K562 (cell line): ENCODE results near the gene TBC1D5. TPM values are rescaled to one million over a fixed set of nuclear protein-coding genes. Genes with fewer than 3 reads are reported as not detected.

ENCODE experiments used
- AFF4 ChIP-seq: sonication (generic); formaldehyde crosslinking; IDR thresholded peaks from 2 replicates; pipeline ENCODE4 v1.8.0; 2023; ENCODE audit warnings: mild to moderate bottlenecking, missing genetic modification reagents
- MEF2D ChIP-seq: conservative IDR thresholded peaks from 2 replicates; pipeline ENCODE4 v1.6.1; 2016; ENCODE audit warnings: low read depth, missing genetic modification characterization, missing compliant biosample characterization
- NFRKB ChIP-seq: fragments of 450-650 bp; IDR thresholded peaks from 2 replicates; pipeline ENCODE4 v1.6.1; 2016; ENCODE audit warnings: low read depth
- PRDM10 ChIP-seq: fragments of 450-650 bp; IDR thresholded peaks from 2 replicates; pipeline ENCODE4 v1.6.1; 2018; ENCODE audit not compliant: partially characterized antibody
- polyA plus RNA-seq, 8 experiments: library from polyadenylated mRNA; depleted of rRNA in 4 of 8; stranded (reverse) in 5 of 8; unstranded in 3 of 8; fragments of >200 nt; fragmentation: Nextera tagmentation in 2 of 8; fragmentation: Illumina TruSeq in 1 of 8; extraction: Ambion mirVana in 2 of 8; extraction: Trizol in 1 of 8; gene quantifications; 2 replicates each; pipeline versions ENCODE4 v1.2.1 to v1.2.3, GENCODE V29; 2011 to 2014; ENCODE audit warnings: inconsistent platforms in 1 of 8, missing spikeins in 1 of 8
- total RNA-seq, 7 experiments: library from RNA; depleted of rRNA in 6 of 7; stranded (reverse); fragments of >200 nt in 6 of 7; fragmentation: Illumina TruSeq in 2 of 7; extraction: Trizol in 2 of 7; gene quantifications; 2 replicates each; pipeline versions ENCODE4 v1.2.1 to v1.2.3, GENCODE V29; 2011 to 2021; ENCODE audit warnings: low replicate concordance in 1 of 7

TBC1D5 gene
- total and polyA plus RNA-seq, 9 of the 15 experiments (the other 6 are each of a cell fraction or from before 2014, with no cell fraction given) = 2.9 to 38.1 (median 25.6) TPM

GRCh38 chr3:17402442-17402841 lies 340.0 kb downstream of the TBC1D5 start (continued):
- TF ChIP-seq PRDM10 (no peak), MEF2D (tag) (no peak), AFF4 (no peak), NFRKB (no peak)
